VCaP (cell line): ENCODE results near the gene USP49.

Experiments used
- H3K27ac ChIP-seq: fragments of 450-650 bp; 2 replicates; pipeline ENCODE4 v1.5.1; 2017
- CTCF ChIP-seq: fragments of 450-650 bp; conservative IDR thresholded peaks from 2 replicates; pipeline ENCODE4 v1.5.1; 2017; ENCODE audit warnings: mild to moderate bottlenecking, moderate library complexity

The USP49 gene

GRCh38 chr6:41836022-41836659 lies 59.0 kb downstream of the USP49 start:
- no peak for TF ChIP-seq CTCF
- no peak overlapping the region for H3K27ac ChIP-seq

GRCh38 chr6:41832263-41832662 lies 62.9 kb downstream of the USP49 start:
- H3K27ac ChIP-seq, result no peak overlapping the region
- TF ChIP-seq CTCF, result no peak

GRCh38 chr6:41826343-41827022 lies 68.7 kb downstream of the USP49 start:
- TF ChIP-seq CTCF, result no peak
- H3K27ac ChIP-seq, result no peak overlapping the region

- H3K27ac ChIP-seq, result peak overlapping the region; percentile 75
- no peak for TF ChIP-seq CTCF
Observed at GRCh38 chr6:41824571-41825569, 70.3 kb downstream of the USP49 start.

GRCh38 chr6:41823178-41823577 lies 72.0 kb downstream of the USP49 start:
- peak overlapping the region; percentile 75; the same call in 1 of the 2 replicates for H3K27ac ChIP-seq
- TF ChIP-seq CTCF, result no peak

- H3K27ac ChIP-seq, result no peak overlapping the region
- no peak for TF ChIP-seq CTCF
Observed at GRCh38 chr6:41822021-41822420, 73.2 kb downstream of the USP49 start.

- no peak for TF ChIP-seq CTCF
Observed at GRCh38 chr6:41821266-41821665, 73.9 kb downstream of the USP49 start.

More at GRCh38 chr6:41821266-41821665, 73.9 kb downstream of the USP49 start:
- H3K27ac ChIP-seq, result no peak overlapping the region
